GM18499 (cell line): ENCODE measurements around the gene KIZ.

ENCODE experiments used
- ATAC-seq: cut with Tn5 transposase; IDR thresholded peaks from one replicate; pipeline ENCODE4 v1.9.1; 2021; ENCODE audit warnings: moderate number of reproducible peaks; ENCODE audit not compliant: insufficient read depth, unreplicated experiment

KIZ gene

GRCh38 chr20:21289651-21290050 is 163.8 kb downstream of the KIZ start:
- no peak for ATAC-seq

- ATAC-seq = no peak
These were observed 165.1 kb downstream of the KIZ start for GRCh38 chr20:21291026-21291425.

GRCh38 chr20:21294755-21295154 is 168.9 kb downstream of the KIZ start:
- ATAC-seq = no peak
